ENCODE data around the gene XRCC4. TPM values are rescaled to one million over a fixed set of nuclear protein-coding genes. Genes with fewer than 3 reads are reported as not detected.
"Not testable (repeated sequence)": the region's sequence is repeated elsewhere in the genome, so short reads cannot be mapped to it uniquely, and the experiment has no call there.

XRCC4 gene
- total RNA-seq, 2 experiments from 2014 or later: 9.9 to 10.8 TPM

GRCh38 chr5:83107692-83108420 lies 30.5 kb downstream of the XRCC4 start:
- CTCF ChIA-PET: no interaction called here
- POLR2A ChIA-PET: no interaction called here

- CTCF ChIA-PET: no interaction called here
- POLR2A ChIA-PET: no interaction called here
Measured at GRCh38 chr5:83109380-83109779, 32.0 kb downstream of the XRCC4 start.

- POLR2A ChIA-PET: no interaction called here
- CTCF ChIA-PET: no interaction called here
Measured at GRCh38 chr5:83115816-83116215, 38.5 kb downstream of the XRCC4 start.

- ChIA-PET CTCF (interaction anchor here (0.6 kb wide), 1 partner anchor 130 kb away, joined by 3 read pairs; no protein-coding TSS in a partner anchor), POLR2A (no interaction called here)
Measured at GRCh38 chr5:83118471-83118870, 41.1 kb downstream of the XRCC4 start.

DNA sequence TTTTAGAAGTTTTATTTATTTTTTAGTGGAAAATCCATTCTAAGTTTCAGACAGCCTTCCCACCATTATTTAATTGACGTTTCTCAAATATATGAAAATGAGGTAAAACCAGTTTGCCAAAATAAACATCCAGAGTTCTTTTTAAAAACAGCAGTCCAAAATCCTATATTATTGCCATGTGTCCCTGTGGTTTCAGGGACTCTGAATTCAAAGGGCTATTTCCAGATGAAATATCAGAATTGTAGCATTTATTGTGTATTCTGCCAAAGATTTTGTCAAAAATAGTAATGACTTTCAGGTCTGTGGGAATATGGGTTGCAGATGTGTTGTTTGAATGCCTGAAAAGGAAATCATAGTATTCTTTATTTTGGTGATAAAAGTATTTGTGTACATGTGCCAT lies 41.6 kb downstream of the XRCC4 start:
- CTCF ChIA-PET: no interaction called here
- POLR2A ChIA-PET: no interaction called here

GRCh38 chr5:83124593-83124992 lies 47.2 kb downstream of the XRCC4 start:
- CTCF ChIA-PET: no interaction called here
- POLR2A ChIA-PET: no interaction called here

GRCh38 chr5:83125560-83125959 lies 48.2 kb downstream of the XRCC4 start:
- ChIA-PET CTCF (no interaction called here), POLR2A (no interaction called here)

DNA sequence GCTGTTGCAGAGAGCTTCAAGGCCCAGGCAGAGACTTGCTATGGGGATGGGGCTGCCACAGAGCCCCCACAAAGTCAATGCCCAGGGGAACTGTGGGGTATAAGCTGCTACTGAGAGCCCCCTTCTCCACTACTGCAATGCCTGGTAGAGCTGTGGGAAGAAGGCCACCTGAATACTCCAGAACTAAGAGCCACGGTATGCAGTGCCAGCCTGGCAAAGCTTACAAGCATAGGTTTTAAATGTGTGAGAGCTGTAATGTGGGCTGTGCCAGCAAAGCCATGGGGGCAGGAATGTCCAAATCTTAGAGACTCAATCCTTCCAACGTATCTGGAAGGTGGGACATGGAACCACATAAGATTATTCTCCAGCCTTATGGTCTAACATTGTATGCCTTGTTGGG lies 49.2 kb downstream of the XRCC4 start:
- ChIA-PET CTCF (no interaction called here), POLR2A (no interaction called here)

GRCh38 chr5:83133797-83134196 lies 56.5 kb downstream of the XRCC4 start:
- ChIA-PET POLR2A (no interaction called here), CTCF (interaction anchor here (1.1 kb wide), 1 partner anchor 12 kb away, joined by 3 read pairs; no protein-coding TSS in a partner anchor)

DNA sequence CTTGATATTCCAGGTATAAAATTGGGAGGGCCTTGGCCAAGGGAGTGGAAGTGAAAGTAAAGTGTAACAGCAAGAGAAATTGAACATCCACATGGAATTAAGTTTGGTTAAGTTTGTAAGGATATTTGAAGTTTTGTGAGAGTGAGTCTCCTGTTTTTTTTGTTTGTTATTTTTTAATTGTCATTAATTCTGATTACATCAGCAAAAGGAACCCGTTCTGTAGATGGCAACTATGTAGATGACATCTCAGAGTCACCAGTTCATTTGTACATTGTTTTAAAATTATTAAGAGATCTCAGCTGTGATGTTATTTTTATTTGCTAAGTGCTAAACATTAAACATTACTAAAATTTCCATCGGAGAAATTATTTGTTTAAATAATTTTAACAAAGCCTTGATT lies 65.2 kb downstream of the XRCC4 start:
- CTCF ChIA-PET: no interaction called here
- POLR2A ChIA-PET: no interaction called here

DNA sequence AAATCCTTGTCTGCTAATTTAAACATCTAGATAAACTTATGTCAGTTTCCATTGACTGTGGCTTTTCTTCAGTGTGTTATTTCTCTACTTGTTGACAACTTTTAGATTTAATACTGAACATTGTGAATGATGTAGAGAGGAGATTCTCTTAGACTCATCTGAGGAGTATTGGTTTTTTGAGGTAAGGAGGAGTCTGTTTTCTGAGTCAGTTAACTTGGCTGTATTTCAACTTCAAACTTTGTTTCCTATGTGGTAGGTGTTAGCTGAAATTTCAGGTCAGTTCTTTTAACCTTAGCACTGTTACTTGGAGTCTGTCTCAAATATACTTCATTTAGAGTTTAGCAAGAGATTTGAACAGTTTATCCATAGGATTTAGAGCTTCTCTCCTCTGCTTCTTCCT lies 67.9 kb downstream of the XRCC4 start:
- ChIA-PET POLR2A (no interaction called here), CTCF (interaction anchor here (1.3 kb wide), 1 partner anchor 11 kb away, joined by 3 read pairs; no protein-coding TSS in a partner anchor)

DNA sequence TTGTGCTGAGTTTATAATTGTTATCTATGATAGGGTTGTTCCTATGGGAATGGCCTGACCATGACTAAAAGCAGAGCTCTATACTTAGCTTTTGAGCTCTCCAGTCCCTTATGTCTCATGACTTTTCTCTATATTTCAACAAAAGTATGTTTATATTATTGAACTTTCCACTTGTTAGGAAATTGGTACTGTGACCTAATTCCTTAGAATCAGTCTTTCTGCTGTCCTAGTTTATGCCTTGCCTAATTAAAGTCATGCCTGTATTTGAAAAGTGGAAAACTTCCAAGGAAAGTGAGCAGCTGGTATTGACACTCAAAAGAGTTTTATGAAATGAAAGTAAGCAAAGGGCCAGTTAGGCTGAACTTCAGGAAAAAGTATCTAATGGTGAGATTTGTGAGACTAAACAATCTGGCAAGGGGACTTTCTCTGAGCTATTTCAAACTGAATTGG lies 68.6 kb downstream of the XRCC4 start:
- POLR2A ChIA-PET: no interaction called here
- CTCF ChIA-PET: interaction anchor here (1.3 kb wide), 1 partner anchor 12 kb away, joined by 3 read pairs; no protein-coding TSS in a partner anchor

DNA sequence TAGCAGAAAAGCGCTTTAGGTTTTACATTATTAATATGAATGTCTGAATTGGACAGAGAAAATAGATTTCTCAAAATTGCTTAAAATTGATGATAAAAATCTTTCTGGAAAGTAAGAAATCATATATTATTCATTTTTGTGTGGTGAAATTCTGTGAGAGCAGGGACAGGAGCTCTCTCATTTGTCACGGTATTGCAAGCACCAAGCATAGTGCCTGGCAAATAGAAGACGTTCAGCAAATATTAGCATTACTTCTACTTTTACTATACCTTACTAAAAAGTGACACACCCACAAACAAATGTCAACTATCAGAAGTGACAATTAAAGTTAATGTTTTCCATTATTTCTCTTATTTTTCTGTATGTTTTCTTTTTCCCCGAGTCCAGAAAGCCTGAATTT lies 69.1 kb downstream of the XRCC4 start:
- CTCF ChIA-PET: interaction anchor here (1.3 kb wide), 1 partner anchor 13 kb away, joined by 3 read pairs; no protein-coding TSS in a partner anchor
- POLR2A ChIA-PET: no interaction called here

- CTCF ChIA-PET: no interaction called here
- POLR2A ChIA-PET: no interaction called here
Measured at GRCh38 chr5:83147593-83147992, 70.2 kb downstream of the XRCC4 start.

DNA sequence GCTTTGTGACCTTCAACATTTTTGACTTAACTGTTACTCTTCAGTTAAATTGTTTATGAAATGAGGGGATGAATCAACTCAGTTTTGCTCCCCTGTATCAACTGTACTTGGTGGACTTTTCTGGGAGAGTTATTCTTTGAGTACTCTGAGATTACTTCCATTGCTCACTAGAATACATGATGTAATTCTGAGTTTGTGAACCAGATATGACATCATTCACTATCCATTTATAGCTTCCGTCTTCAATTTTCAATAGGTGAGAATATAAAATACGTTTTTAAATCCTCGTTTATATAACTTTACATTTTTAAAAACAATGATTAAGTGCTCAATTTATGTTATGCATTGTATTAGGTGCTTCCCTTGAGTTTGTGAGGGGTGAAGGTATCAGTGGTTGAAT lies 71.0 kb downstream of the XRCC4 start:
- CTCF ChIA-PET: no interaction called here
- POLR2A ChIA-PET: no interaction called here

- POLR2A ChIA-PET: no interaction called here
- CTCF ChIA-PET: no interaction called here
Measured at GRCh38 chr5:83149671-83150070, 72.3 kb downstream of the XRCC4 start.

DNA sequence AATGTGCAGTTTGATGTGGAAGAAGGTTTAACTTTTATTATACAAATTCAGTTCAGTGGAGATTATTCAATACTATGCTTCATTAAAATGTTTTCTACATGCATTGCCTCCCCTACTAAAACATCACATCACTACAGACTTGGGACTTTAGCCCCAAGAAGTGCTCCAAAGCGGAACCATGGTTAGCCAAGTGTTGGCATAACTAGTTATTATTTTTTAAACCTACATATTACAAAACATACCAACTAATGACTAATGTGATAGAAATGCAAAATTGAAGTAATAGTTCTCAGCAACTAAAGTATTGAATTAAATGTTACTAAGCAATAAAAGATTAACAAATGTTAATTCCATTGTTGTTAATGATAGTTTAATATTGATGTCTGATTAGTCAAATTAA lies 74.5 kb downstream of the XRCC4 start:
- POLR2A ChIA-PET: no interaction called here
- CTCF ChIA-PET: no interaction called here

DNA sequence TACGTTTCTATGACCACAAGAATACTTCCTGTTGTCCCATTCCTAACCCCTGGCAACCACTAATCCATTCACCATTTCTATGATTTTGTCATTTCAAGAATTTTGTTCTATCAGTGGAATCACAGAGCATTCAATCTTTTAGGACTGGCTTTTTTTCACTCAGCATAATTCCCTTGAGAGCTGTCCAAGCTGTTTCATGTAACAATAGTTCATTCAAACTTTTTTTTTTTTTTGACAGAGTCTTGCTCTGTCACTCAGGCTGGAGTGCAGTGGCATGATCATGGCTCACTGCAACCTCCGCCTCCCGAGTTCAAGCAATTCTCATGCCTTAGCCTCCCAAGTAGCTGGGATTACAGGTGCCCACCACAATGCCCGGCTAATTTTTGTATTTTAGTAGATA lies 75.6 kb downstream of the XRCC4 start:
- CTCF ChIA-PET, POLR2A ChIA-PET: not testable (repeated sequence)

- ChIA-PET CTCF (no interaction called here), POLR2A (no interaction called here)
Measured at GRCh38 chr5:83156001-83156400, 78.7 kb downstream of the XRCC4 start.

DNA sequence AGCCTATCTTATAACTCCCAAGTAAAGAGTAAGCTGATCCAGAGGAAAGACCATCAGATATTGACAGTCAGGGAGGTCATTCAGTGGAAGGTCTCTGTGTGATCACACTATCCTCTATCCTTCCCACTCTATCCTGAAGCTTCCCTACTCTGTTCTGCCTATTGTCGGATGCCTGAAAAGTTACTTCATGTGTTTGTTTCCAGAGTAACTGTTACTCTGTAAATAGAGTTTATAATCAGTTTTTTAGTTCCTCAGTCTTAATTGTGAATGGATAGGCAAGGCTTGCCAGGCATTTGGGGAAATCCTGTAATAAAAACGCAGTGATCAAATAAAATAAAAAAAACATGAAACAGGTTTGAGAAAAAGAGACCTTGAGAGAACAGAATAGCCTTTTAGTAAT lies 79.8 kb downstream of the XRCC4 start:
- ChIA-PET CTCF (no interaction called here), POLR2A (no interaction called here)

- ChIA-PET CTCF (no interaction called here), POLR2A (no interaction called here)
Measured at GRCh38 chr5:83162601-83163000, 85.3 kb downstream of the XRCC4 start.

DNA sequence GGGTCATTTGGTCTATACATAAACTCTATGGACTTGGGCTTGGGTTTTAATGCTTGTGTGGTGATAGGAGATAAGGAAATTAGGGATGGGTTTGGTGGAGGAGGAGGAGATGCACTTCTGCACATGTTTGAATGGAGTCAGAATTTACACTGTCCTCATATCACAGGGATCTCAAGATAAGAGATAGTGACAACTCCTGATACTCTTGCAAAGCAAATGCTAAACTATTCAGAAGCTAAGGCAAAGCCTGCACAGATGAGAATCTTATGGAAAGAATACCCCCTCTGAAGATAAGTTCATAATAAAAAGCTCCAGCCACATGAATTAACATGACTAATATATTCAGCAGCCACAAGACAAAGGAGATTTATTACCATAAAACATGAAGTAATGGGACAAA lies 90.2 kb downstream of the XRCC4 start:
- POLR2A ChIA-PET: no interaction called here

More for the DNA sequence above, 90.2 kb downstream of the XRCC4 start:
- CTCF ChIA-PET: no interaction called here
